GM21786 (cell line): ENCODE data around the gene AHNAK.
A peak's percentile ranks its signal among the peaks of the same experiment; 100 is the strongest.
"Not testable (repeated sequence)": the region's sequence is repeated elsewhere in the genome, so short reads cannot be mapped to it uniquely, and the experiment has no call there.

ENCODE experiments used
- ATAC-seq: cut with Tn5 transposase; IDR thresholded peaks from one replicate; pipeline ENCODE4 v1.9.1; 2021; ENCODE audit not compliant: unreplicated experiment

Gene AHNAK, protein sequence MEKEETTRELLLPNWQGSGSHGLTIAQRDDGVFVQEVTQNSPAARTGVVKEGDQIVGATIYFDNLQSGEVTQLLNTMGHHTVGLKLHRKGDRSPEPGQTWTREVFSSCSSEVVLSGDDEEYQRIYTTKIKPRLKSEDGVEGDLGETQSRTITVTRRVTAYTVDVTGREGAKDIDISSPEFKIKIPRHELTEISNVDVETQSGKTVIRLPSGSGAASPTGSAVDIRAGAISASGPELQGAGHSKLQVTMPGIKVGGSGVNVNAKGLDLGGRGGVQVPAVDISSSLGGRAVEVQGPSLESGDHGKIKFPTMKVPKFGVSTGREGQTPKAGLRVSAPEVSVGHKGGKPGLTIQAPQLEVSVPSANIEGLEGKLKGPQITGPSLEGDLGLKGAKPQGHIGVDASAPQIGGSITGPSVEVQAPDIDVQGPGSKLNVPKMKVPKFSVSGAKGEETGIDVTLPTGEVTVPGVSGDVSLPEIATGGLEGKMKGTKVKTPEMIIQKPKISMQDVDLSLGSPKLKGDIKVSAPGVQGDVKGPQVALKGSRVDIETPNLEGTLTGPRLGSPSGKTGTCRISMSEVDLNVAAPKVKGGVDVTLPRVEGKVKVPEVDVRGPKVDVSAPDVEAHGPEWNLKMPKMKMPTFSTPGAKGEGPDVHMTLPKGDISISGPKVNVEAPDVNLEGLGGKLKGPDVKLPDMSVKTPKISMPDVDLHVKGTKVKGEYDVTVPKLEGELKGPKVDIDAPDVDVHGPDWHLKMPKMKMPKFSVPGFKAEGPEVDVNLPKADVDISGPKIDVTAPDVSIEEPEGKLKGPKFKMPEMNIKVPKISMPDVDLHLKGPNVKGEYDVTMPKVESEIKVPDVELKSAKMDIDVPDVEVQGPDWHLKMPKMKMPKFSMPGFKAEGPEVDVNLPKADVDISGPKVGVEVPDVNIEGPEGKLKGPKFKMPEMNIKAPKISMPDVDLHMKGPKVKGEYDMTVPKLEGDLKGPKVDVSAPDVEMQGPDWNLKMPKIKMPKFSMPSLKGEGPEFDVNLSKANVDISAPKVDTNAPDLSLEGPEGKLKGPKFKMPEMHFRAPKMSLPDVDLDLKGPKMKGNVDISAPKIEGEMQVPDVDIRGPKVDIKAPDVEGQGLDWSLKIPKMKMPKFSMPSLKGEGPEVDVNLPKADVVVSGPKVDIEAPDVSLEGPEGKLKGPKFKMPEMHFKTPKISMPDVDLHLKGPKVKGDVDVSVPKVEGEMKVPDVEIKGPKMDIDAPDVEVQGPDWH (N-terminal part only)

DNA sequence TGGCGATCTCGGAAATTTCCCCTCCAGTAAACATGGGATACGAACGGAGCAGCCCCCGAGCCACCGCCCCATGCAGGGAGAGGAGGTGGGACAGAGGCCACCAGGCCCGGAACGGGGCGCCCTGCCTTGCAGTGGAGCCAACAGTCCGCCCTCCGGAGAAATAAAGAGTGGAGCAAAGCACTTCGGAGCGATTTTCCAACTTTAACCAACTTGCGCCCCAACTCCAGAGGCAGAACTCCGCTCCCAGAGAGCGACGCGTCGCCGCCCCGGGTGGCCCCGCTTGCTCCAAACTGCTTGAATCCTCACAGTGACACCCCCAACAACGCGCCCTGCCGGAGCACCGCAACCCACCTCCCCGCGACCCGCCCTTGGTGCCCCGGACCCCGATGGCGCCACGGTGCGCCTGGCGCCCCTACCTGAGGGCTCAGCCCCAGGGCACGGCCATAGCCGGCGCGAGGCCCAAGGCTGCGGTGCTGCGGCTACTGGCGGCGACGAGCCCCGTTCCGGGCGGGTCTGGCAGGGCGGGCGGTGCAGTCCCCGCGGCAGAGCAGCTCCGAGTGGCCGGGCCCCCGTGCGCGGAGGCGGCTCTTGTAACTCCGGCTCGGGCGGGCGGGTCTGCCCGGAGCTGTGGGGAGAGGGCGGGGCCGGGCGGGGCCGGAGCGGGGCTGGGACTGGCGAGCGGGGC is at the start of gene AHNAK:
Gene AHNAK, minus strand, starts transcription at position 563 of the 685 bp plus-strand sequence. CDS start 10,708 bp downstream, outside the sequence.
- no peak for ATAC-seq

DNA sequence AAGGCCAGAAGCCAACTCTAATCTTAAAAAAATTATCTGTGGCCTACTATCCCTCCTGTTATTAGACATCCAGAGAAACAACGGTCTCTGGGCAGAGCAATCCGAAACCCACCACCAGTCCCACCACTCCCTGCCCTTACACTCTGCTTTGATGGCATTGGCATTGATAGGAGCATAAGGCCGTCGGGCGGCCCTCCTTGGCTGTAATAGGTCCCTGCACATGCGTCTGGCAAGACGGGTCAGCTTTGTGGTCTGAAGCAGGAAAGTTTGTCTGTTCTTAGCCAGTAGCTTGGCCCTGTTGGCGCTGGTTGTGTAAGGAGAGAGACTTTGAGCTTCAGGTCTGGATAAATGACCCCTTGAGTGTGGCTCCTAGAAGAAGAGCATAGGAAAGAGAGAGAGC is 48.5 kb upstream of the AHNAK start:
- no peak for ATAC-seq

DNA sequence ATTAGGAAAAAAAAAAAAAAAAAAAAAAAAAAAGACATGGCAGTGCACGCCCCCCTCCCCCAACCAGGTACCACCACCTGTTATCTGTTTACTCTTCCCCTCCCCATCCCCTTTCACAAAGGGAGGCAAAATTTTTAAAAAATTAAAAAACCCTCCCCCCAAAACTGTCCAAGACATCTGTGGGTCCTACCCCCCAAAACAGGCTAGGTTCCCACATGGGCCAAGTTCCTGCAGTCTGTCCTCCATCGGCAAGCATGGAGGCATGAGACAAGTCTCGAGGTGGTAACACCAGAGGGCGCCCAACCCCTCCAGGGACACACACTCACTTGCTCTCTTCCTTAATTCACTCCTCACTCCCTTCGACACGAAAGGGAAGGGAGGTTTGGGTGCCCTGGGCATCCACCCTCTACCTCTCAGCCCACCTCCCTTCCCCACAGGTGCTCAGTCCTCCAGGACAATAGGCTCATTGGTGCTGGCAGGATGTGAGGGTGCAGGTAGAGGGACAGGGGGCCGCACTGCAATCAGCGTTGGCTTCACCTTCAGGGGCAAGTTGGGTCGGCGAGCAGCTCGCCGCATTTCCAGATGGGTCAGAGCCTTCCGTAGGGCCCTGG is 46.9 kb upstream of the AHNAK start:
- no peak for ATAC-seq

DNA sequence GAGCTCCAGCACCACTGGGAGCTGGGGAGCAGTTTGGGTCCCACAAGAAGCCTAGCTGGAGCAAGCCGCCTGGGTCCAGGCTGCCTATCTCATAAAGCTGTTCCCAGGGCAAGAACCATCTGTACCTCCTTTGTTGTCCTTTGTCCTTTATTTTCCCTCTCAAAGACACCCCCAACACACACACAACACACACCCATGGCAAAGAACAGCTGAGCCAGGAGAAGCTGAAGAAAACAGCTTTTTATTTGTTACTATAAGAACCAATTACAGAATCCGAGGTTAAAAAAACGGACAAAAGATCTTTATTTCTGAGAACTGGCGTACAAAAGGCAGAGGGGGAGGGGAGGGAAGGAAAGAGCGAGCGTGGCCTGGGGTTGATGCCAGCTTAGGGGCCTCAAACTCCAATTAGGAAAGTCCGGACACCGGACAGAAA is 46.4 kb upstream of the AHNAK start:
- ATAC-seq = no peak

DNA sequence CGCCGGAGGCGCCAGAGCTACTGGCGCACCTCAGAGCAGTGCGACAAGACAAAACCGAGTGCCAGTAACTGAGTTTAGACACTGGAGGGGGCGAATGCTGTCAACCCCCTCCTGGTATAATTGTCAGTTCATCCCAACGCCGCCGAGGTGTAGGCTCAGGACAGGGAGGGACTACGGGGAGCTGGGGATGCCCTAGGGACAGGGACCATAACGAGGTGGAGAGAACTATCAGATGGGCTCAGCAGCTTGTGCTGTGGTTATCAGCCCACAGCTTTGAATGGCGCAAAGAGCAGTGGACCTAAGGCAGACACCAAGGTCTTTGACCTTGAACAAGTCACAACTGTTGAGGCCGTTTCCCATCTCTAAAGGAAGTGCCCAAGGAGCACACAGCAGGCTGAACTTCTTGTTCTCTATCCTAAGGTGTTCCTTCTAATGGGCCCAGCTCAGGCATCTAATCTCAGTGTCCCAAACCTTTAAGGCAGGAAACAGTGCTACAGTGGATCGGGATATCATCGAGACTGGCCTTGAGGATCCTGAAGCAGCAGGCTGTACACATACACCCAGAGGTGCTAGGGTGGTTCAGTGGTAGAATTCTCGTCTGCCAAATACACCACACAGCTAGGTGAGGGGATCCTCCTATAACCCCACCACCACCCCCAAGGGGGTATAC is 45.7 kb upstream of the AHNAK start:
- no peak for ATAC-seq

DNA sequence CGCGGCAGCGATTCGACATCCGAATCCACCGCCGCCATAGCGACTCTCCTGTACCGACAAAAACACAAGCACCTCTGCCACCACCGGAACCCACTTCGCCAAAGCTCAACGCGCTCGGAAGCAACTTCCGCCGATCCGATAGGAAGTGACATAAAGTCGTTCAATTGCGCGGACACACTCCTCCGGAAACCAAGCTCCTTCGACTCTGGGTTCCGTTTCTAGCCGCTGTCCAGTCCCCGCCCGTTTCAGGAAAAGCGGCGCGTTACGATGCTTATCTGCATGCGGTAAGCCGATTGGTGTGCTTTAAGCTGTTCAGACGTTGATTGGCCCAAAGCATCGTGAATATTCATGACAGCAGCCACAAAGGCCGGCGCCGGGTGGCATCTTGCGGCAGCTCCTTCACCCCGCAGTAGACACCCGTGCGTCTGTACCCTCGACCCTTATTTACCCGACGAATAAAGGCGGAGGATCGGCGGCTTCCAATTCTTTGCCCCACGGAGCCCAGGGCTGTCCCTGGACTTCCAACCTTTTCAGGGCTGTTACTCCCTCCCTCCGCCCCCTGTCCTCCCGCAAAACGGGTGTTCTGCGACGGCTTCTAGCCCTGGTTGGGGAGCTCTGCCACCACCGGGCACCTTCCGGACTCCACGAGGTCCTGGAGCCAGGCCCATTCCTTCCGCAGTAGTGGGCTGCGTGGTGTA is 45.0 kb upstream of the AHNAK start, which contains the start of gene TUT1:
Gene TUT1, minus strand, starts transcription at position 76 of the 698 bp plus-strand sequence. Its CDS starts 38 bp downstream, at position 38.
- ATAC-seq = peak; percentile 88

DNA sequence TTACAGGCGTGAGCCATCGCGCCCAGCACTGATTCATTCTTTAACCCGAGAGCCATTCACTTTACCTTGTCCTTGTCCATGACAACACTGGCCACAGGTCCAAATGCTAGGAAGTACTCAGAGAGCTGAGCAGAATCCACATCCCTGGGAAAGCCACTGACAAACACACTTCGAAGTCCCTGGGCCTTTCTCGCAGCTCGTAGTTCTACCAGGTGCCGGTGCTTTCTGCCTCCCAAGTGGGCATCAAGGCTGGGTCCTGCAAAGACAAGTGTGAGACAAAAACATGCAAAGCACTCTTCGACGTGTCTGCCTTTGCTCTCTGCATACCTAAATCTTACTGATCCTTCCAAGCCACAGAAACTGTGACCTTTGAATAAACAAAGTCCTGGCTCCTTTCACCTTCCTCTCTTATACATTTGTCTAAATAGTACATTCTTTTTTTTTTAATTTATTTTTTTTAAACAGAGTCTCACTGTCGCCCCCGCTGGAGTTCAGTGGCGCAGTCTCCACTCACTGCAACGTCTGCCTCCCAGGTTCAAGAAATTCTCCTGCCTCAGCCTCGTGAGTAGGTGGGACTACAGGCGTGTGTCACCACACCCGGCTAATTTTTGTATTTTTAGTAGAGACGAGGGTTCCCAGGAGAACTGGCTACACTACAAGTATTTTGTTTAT is 42.5 kb upstream of the AHNAK start:
- ATAC-seq = no peak

DNA sequence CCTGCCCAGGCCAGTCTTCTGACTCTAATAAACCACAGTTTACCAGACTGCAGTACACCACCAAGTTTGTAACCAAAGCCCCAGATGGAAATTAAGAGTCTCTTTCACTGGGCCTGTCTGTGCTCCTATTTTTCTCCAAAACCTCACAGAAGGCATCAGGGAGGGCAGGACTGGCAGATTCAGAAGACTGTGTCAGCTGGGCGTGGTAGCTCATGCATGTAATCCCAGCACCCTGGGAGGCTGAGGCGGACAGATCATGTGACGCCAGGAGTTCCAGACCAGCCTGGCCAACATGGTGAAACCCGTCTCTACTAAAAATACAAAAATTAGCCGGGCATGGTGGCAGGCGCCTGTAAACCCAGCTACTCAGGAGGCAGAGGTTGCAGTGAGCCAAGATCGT is 38.8 kb upstream of the AHNAK start:
- ATAC-seq = not testable (repeated sequence)

DNA sequence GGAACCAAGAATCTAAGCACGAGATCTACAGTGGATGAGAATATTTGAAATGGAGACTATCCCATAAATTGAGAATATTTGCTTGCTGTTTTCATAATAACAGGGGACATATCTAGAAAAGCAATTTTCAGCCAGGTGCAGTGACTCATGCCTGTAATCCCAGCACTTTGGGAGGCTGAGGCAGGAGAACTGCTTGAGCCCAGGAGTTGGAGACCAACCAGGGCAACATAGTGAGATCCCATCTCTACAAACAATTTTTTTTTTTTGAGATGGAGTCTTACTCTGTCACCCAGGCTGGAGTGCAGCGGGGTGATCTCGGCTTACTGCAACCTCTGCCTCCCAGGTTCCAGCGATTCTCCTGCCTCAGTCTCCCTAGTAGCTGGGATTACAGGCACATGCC is 35.1 kb upstream of the AHNAK start:
- not testable (repeated sequence) for ATAC-seq

DNA sequence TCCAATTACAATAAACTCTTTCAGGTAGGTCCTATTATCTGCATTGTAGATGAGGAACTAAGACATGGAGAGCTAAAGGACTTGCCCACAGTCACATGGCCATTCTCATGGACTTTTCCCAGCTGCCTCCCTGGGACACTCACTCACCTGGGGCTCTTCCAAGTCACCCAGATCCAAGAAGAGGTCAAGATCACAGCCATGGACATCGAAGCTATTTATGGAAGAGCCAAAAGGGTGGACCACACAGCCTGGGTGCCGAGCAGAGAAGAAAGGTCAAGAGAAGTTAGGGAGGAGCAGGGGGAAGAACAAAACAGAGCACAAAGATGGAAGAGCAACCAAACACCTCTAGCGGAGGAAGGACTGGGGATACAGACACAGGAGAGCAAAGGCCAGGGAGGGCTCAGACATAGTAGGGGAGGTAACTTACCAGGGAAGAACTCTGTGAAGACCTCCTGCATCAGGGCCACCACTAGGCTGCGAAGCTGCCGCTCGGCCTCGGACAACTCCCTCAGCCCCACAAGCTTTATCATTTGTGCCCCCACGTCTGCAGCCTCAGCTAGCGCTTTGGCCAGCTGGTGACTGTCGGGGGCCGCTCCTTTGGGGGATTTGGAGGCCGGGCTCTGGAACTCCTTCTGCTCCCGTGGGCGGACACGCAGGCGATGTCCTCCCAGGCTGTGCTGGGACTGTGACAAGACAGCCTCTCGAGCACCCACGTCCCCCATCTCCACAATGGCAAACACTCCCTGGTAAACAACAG is 34.5 kb upstream of the AHNAK start:
- ATAC-seq = no peak

DNA sequence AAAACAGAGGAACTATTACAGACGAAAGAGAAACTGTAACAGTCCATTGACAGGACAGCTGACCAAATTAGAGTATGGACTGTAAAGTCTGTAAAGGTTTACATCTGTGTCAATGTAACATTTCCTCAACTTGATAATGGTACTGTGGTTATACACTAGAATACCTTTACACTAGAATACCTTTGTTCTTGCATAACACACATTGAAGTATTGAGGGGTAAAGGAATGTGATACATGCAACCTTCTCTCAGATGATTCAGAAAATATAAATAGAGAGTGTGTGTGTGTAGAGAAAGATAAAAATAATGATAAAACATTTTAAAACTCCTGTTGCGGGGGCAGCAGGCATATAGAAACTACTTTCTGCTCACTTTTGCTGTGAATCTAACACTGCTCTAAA is 32.6 kb upstream of the AHNAK start:
- ATAC-seq = no peak

DNA sequence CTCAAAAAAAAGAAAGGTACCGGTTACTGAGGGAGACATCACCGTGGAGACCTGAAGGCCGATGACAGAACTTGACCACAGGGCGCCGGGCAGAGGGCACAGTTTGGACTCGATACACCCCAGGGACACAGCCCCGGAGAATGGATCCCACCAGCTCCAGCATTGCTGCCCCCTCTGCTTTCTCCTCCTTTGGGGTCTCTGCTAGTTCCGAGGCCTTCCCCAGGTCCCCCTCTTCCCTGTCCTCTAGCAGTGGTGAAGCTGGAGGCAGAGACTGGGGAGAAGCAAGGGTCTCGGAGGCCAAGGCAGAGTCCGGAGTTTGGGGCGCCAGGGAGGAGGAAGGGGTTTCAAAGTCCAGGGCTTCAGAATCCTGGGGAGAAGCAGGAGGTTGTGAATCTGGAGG is 31.9 kb upstream of the AHNAK start:
- no peak for ATAC-seq

DNA sequence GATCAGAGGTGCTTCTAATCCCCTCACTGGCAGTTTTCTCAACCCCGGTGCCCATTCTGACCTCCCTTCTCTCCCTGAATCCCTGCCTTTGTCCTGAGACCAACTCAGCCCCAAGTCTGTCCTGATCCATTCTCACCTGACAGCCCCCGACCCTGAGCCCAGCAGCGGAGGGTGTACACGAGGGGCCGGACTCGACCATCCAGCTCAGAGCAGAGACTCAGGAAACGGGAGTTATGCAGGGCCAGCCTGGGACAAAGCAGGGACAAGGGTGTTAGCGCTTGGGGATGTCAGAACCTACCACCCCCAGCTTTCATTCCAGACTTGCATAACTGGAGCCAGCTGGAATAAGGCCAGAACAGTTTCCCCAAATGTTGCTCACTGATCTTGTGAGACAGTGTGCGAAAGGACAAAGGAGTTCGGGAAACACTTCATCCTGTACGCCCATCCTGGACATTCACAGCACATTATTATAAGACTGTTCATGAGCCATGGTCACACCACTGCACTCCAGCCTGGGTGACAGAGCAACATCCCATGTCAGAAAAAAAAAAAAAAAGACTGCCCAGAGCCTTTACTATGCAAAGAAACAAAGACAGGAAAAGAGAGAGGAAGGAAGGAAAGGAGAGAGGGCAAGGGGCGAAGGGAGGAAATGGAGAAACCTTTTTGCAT is 30.6 kb upstream of the AHNAK start:
- ATAC-seq = no peak

DNA sequence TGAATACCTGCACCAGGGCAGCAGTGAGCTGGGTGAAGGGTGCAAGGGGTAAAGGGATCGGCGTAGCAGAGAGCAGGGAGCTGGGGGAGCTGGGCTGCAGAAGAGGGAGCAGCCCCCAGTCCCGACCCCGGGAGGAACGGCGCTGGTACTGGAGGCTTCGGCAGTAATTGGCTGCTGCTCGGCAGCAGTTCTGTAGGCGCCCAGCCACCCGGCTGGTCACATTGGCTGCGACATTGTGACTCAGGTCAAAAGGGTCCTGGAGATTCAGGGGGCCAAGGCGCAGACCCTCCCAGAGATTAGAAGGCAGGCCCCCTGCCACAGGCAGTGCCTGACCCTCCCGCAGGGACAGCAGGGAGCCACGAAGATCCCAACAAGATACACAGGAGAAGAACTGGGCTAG is 29.2 kb upstream of the AHNAK start:
- no peak for ATAC-seq

DNA sequence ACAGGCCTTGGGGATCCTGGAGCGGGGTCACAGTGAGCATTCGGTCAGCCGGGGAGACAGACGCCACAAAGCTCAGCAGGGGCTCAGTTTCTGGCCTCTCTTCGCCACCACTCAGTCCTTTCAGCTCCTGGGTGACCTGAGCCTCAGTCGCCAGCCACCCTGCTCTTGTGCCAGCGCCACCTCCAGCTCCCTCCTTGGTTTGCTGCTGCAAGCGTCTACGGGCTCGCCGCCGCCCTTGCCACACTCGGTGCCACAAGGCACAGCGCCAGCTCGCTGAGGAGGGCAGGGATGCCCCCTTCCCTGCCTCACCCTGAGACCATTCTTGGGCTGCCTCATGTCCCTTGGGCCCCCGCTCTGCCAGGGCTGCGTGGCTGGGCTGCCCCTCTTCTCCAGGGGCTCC is 28.6 kb upstream of the AHNAK start:
- ATAC-seq = no peak

DNA sequence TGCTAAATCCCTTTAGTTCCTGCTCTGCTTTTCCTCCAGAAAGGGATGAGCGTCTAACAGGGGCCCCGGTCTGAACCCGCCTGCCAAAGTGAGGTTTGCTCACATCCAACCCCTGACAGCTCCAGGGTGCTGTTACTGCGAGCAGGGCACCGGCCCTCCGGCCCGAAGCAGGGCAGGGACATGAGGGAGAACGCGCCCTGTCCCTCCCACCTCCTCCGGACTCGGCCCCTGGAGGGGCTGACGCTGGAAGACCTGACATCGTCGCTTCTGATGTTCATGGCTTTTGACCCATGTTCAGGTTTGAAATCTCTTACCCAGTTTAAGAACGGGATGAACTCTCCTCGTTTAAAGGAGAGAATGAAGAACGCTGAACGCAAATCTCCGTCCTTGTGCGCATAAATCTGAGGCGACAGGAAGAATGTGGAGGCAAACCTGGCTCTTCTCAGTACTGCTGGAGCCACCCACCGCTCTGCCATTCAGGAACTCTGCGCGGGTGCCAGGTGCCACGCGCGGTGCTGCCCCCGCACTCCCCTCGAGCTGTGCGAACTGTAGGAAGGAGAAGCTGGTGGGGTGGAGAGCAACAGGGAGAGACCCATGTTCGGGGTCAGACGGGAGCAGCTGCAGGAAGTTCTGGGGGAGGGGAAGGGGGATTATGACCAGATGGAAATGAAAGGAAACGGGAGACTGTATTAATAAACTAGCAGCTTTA is 27.9 kb upstream of the AHNAK start:
- peak; percentile 9 for ATAC-seq
